ENCODE measurements around the gene LOXHD1.

The LOXHD1 gene

DNA sequence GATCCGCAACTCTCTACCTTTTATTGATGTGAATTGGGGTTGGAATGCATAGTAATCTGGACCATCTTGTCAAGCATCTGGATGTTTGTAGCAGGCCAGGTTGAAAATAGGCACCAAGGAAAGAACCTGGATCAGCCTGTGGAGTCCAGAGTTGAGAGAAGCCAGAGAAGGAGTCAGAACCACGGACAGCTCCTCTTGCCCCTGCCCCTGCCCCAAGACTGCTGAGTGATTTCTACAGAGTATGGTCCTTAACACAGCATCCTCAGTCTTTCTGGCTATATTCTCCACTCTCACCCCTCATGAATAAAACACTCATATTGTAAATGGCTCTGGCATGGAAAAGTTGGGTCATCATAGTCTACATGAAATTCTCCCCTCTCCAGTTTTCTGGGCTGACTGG is 154.6 kb downstream of the LOXHD1 start:
- Histone ChIP-seq H3K4me1 (ENCODE audit: control insufficient read depth, insufficient read depth, low read length) (no peaks in the 10 kb centered on the region), H3K4me3 (ENCODE audit: low read depth, low read length) (no peak overlapping the region), H3K9ac (ENCODE audit: low read length) (no peak overlapping the region), H3K27ac (ENCODE audit: low read depth, low read length) (no peak overlapping the region), H3K27me3 (ENCODE audit: control insufficient read depth, insufficient read depth, low read length) (peaks cover 32% of the 10 kb centered on the region), H3K9me3 (ENCODE audit: control insufficient read depth, insufficient read depth, low read depth, low read length) (no peaks in the 10 kb centered on the region), H3K36me3 (ENCODE audit: control insufficient read depth, insufficient read depth, low read length) (no peaks in the 10 kb centered on the region)

DNA sequence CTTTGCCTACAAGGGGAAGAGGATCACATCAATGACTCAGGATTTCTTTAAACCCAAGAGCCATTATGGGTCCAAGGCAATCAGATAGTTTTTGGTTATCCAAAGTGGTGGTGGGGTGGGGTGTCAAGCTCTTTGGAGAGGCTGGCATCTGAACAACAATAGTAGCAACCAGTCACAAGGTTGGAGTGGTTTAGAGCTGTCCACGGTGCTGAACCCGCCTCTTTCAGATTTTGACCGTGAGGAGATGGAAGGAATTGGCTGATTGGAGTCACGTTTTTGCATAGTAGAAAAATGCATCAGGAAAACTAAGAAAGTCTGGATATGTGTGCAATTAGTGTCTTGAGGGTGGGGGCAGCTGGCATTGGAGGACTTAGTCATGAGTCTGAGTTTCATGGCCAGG is 159.9 kb downstream of the LOXHD1 start:
- no peak overlapping the region for H3K9ac ChIP-seq (ENCODE audit: low read length)
- H3K27ac ChIP-seq (ENCODE audit: low read depth, low read length) = no peak overlapping the region
- H3K4me1 ChIP-seq (ENCODE audit: control insufficient read depth, insufficient read depth, low read length) = no peaks in the 10 kb centered on the region
- H3K36me3 ChIP-seq (ENCODE audit: control insufficient read depth, insufficient read depth, low read length) = no peaks in the 10 kb centered on the region
- H3K4me3 ChIP-seq (ENCODE audit: low read depth, low read length) = no peak overlapping the region
- peaks cover 30% of the 10 kb centered on the region for H3K27me3 ChIP-seq (ENCODE audit: control insufficient read depth, insufficient read depth, low read length)
- H3K9me3 ChIP-seq (ENCODE audit: control insufficient read depth, insufficient read depth, low read depth, low read length) = no peaks in the 10 kb centered on the region

DNA sequence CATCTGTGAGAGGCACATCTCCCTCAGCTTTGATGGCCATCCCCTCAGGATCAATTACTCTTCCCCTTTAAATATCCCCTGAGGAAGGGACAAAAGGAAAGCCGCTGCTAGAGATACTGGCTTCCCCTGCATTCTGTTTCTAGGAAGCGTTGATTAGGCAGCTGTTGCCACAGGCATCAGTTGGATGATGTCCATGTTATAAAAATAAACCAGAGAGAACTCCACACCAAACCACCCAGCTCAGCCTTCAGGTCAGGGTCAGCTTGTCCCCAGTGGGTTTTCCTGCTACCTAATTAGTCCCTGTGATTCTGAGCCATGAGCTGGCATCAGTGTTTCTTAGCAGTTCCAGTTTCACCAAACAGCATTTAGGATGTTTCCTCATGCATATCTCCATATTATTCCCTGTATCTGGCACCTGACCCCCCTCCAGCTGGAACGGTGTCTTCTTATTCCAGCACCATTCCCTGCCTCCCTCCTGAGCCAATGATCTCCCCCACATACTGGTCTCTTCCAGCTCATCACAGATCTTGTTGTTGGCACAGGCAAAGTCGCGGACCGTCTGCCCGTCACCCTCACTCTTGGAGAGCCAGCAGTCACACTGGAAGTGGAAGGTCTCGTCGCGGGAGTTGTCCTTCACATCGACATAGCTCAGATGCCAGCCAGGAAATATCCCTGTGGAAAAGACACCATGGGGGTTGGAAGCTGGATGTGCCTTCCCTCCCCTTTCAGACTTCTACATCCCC is 168.4 kb downstream of the LOXHD1 start:
- H3K9ac ChIP-seq (ENCODE audit: low read length) = no peak overlapping the region
- H3K36me3 ChIP-seq (ENCODE audit: control insufficient read depth, insufficient read depth, low read length) = no peaks in the 10 kb centered on the region

DNA sequence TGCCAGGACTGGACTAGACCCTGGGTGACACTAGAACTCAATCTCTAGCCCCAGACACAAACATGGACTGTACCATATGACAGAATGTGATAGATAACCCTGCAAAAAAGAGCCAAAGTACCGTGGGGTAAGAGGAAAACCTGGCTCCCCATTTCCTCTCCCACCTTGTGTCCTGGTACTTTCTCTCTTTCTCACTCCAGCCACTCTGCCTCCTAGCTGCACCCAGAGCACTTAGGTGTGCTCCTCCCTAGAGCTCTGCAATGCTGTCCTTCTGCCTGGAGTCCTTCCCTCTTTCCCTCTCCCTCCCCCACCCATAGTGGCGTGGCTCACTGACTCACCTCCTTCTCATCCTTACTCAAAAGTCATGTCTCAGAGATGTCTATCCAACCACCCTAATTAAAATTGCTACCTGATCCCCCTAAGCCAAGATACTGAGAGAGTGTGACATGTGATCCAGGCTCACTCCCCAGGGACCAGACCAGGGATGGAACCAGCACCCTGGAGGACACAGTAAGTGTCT is 171.3 kb downstream of the LOXHD1 start:
- Histone ChIP-seq H3K4me1 (ENCODE audit: control insufficient read depth, insufficient read depth, low read length) (peaks cover 18% of the 10 kb centered on the region), H3K36me3 (ENCODE audit: control insufficient read depth, insufficient read depth, low read length) (no peaks in the 10 kb centered on the region), H3K9me3 (ENCODE audit: control insufficient read depth, insufficient read depth, low read depth, low read length) (no peaks in the 10 kb centered on the region), H3K27me3 (ENCODE audit: control insufficient read depth, insufficient read depth, low read length) (peaks cover 5% of the 10 kb centered on the region; the same call in 1 of the 2 replicates), H3K4me3 (ENCODE audit: low read depth, low read length) (no peak overlapping the region), H3K27ac (ENCODE audit: low read depth, low read length) (no peak overlapping the region), H3K9ac (ENCODE audit: low read length) (no peak overlapping the region)

More for the DNA sequence above, 168.4 kb downstream of the LOXHD1 start:
- Histone ChIP-seq H3K27ac (ENCODE audit: low read depth, low read length) (no peak overlapping the region), H3K27me3 (ENCODE audit: control insufficient read depth, insufficient read depth, low read length) (peaks cover 5% of the 10 kb centered on the region; the same call in 1 of the 2 replicates), H3K4me3 (ENCODE audit: low read depth, low read length) (no peak overlapping the region), H3K9me3 (ENCODE audit: control insufficient read depth, insufficient read depth, low read depth, low read length) (no peaks in the 10 kb centered on the region), H3K4me1 (ENCODE audit: control insufficient read depth, insufficient read depth, low read length) (peaks cover 12% of the 10 kb centered on the region)

DNA sequence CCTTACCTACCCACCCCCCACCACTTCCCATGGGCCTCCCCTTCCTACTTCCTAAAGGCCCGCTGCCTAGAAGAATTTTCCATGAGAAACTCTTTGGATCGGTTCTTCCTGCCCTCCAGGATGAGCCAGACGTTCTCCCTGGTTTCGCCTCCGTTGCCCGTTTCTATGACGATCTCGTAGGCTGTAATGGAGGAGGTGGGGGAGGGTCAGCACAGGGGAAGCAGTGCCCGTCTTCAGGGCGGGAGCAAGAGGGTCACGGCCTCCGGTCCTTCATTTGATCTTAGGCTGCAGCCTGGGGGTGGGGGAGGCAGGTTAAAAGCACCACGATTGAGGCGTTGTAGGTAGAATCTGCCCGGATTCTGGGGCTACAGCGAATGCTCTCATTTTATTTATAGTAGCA is 172.0 kb downstream of the LOXHD1 start:
- Histone ChIP-seq H3K9me3 (ENCODE audit: control insufficient read depth, insufficient read depth, low read depth, low read length) (no peaks in the 10 kb centered on the region), H3K27ac (ENCODE audit: low read depth, low read length) (no peak overlapping the region), H3K36me3 (ENCODE audit: control insufficient read depth, insufficient read depth, low read length) (no peaks in the 10 kb centered on the region), H3K9ac (ENCODE audit: low read length) (no peak overlapping the region), H3K27me3 (ENCODE audit: control insufficient read depth, insufficient read depth, low read length) (peaks cover 5% of the 10 kb centered on the region; the same call in 1 of the 2 replicates), H3K4me1 (ENCODE audit: control insufficient read depth, insufficient read depth, low read length) (peaks cover 18% of the 10 kb centered on the region), H3K4me3 (ENCODE audit: low read depth, low read length) (peak overlapping the region; percentile 23; the same call in 1 of the 2 replicates)

DNA sequence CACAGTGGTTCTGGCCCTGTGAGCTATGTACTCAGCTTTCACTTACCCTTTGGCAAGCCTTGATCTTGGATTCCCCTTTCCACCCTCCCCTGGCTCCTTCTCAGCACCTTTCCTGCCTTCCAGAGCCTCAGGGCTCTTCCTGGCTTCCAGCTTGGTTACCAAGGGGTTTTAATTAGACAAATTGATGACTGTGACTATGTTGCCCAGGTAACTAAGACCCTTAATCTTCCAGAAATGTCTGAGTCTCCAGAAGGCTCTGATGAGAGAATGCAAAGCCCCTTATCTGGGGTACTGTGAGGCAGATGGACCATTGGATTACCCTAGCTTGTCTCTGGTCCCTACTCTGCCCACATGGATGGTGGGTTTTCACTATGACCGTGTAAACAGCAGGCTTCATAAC is 174.2 kb downstream of the LOXHD1 start:
- Histone ChIP-seq H3K36me3 (ENCODE audit: control insufficient read depth, insufficient read depth, low read length) (no peaks in the 10 kb centered on the region), H3K27ac (ENCODE audit: low read depth, low read length) (no peak overlapping the region), H3K9me3 (ENCODE audit: control insufficient read depth, insufficient read depth, low read depth, low read length) (no peaks in the 10 kb centered on the region), H3K27me3 (ENCODE audit: control insufficient read depth, insufficient read depth, low read length) (peaks cover 5% of the 10 kb centered on the region; the same call in 1 of the 2 replicates), H3K4me1 (ENCODE audit: control insufficient read depth, insufficient read depth, low read length) (peaks cover 18% of the 10 kb centered on the region), H3K9ac (ENCODE audit: low read length) (no peak overlapping the region), H3K4me3 (ENCODE audit: low read depth, low read length) (no peak overlapping the region)

DNA sequence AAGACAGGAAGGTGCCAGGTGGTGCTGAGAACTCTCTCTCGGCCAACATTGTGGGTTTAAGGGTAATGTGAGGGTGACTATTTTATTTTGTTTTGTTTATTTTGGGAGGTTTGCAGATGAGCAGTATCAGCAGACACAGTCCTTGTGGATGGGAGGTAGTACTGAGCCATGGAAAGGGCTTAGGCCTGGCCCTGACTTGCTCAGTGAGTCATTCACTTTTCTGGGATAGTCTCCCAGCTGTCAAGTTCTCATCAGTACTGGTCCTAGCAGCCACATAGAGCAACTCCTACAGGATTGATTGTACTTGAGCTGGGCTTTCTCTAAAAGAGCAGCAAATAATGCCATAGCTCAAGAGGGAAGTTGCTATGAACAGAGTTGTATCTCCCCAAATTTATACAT is 175.2 kb downstream of the LOXHD1 start:
- Histone ChIP-seq H3K4me3 (ENCODE audit: low read depth, low read length) (no peak overlapping the region), H3K9ac (ENCODE audit: low read length) (no peak overlapping the region), H3K9me3 (ENCODE audit: control insufficient read depth, insufficient read depth, low read depth, low read length) (no peaks in the 10 kb centered on the region), H3K4me1 (ENCODE audit: control insufficient read depth, insufficient read depth, low read length) (peaks cover 18% of the 10 kb centered on the region), H3K36me3 (ENCODE audit: control insufficient read depth, insufficient read depth, low read length) (no peaks in the 10 kb centered on the region), H3K27me3 (ENCODE audit: control insufficient read depth, insufficient read depth, low read length) (peaks cover 9% of the 10 kb centered on the region; the same call in 1 of the 2 replicates), H3K27ac (ENCODE audit: low read depth, low read length) (no peak overlapping the region)

DNA sequence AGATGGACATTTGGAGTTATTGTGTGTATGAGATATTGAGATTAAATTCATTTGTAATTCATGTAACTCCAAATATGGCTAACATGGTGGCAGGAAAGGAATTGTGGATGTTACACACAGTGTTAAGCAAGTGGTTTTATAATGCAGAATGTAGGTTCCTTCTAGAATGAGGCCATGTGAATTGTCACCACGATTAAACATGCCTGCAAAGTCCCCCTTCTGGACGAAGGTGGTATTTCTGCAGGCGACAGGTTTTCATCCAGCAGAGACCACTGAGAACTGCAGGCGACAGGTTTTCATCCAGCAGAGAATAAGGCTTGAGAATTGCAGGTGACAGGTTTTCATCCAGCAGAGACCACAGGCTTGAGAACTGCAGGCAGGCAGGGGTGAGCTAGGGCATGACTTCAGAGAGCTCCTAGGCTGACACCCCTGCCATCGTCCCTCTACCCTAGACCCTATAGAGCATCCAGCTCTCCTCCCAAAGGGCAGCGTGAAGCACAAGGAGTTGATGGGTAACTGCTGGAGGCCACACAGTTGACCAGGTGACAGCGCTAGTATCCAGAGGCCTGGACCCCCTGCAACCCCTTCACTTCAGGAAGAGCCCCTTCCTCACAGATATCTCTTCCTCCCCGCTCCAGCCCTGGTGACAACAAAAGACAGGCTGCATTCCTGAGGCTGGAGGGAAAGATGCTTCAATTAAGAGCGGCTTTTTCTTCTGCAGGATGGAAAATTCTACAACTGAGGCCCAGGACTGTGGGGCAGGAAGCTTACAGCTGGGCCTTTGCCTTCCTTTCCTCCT is 175.8 kb downstream of the LOXHD1 start:
- Histone ChIP-seq H3K27ac (ENCODE audit: low read depth, low read length) (no peak overlapping the region), H3K9ac (ENCODE audit: low read length) (no peak overlapping the region), H3K27me3 (ENCODE audit: control insufficient read depth, insufficient read depth, low read length) (peaks cover 9% of the 10 kb centered on the region; the same call in 1 of the 2 replicates), H3K9me3 (ENCODE audit: control insufficient read depth, insufficient read depth, low read depth, low read length) (no peaks in the 10 kb centered on the region), H3K4me3 (ENCODE audit: low read depth, low read length) (no peak overlapping the region), H3K36me3 (ENCODE audit: control insufficient read depth, insufficient read depth, low read length) (no peaks in the 10 kb centered on the region), H3K4me1 (ENCODE audit: control insufficient read depth, insufficient read depth, low read length) (peaks cover 18% of the 10 kb centered on the region)

DNA sequence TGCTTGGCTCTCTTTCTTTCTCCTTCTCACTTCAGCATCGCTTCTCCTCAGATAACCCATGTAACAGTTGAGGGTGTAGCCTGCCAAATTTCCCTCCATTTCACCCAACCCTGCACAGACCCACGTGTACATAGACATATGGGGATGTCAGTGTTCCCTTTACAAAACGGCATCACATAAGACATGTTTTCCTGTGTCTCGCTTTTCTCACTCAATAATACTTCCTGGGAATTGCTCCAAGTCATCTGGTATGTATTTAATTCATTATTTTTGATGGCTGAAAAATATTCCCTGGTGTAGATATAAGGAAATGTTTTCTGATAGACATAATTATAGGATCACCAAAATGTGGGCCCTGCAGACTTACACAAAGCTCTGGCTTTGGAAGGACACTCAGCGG is 176.8 kb downstream of the LOXHD1 start:
- Histone ChIP-seq H3K27me3 (ENCODE audit: control insufficient read depth, insufficient read depth, low read length) (peaks cover 9% of the 10 kb centered on the region; the same call in 1 of the 2 replicates), H3K27ac (ENCODE audit: low read depth, low read length) (no peak overlapping the region), H3K36me3 (ENCODE audit: control insufficient read depth, insufficient read depth, low read length) (no peaks in the 10 kb centered on the region), H3K9me3 (ENCODE audit: control insufficient read depth, insufficient read depth, low read depth, low read length) (no peaks in the 10 kb centered on the region), H3K4me3 (ENCODE audit: low read depth, low read length) (no peak overlapping the region), H3K9ac (ENCODE audit: low read length) (no peak overlapping the region), H3K4me1 (ENCODE audit: control insufficient read depth, insufficient read depth, low read length) (peaks cover 15% of the 10 kb centered on the region)

DNA sequence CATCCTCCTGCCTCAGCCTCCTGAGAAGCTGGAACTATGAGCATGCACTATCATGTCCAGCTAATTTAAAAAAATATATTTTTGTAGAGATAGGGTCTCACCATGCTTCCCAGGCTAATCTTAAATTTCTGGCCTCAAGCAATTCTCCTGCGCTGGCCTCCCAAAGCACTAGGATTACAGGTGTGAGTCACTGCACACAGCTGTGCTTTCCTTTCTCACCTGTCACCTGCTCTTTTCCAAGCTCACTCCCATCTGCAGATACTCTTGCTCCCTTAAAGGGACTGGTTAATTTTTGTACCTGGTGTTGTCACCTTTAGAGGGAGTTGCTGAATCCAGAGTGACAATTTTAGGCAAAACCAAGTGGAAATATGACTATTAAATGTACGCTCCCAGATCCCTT is 178.2 kb downstream of the LOXHD1 start:
- no peak overlapping the region for H3K4me3 ChIP-seq (ENCODE audit: low read depth, low read length)
- no peak overlapping the region for H3K27ac ChIP-seq (ENCODE audit: low read depth, low read length)
- H3K9me3 ChIP-seq (ENCODE audit: control insufficient read depth, insufficient read depth, low read depth, low read length) = no peaks in the 10 kb centered on the region
- no peaks in the 10 kb centered on the region for H3K36me3 ChIP-seq (ENCODE audit: control insufficient read depth, insufficient read depth, low read length)
- 0 out of 2 replicates have a peak, but pooled peaks cover 4% of the 10 kb centered on the region for H3K27me3 ChIP-seq (ENCODE audit: control insufficient read depth, insufficient read depth, low read length)
- H3K9ac ChIP-seq (ENCODE audit: low read length) = no peak overlapping the region
- peaks cover 8% of the 10 kb centered on the region for H3K4me1 ChIP-seq (ENCODE audit: control insufficient read depth, insufficient read depth, low read length)
